ENCODE measurements around the gene ASPSCR1.
A peak's percentile ranks its signal among the peaks of the same experiment; 100 is the strongest.

ASPSCR1 gene

GRCh38 chr17:81984773-81985410, 7.5 kb downstream of the ASPSCR1 start:
- DNase-seq = no peak

GRCh38 chr17:81986606-81987005, 9.2 kb downstream of the ASPSCR1 start:
- DNase-seq = no peak

GRCh38 chr17:81987161-81987770, 9.8 kb downstream of the ASPSCR1 start:
- no peak for DNase-seq

GRCh38 chr17:81990836-81991683, 13.6 kb downstream of the ASPSCR1 start:
- DNase-seq = no peak

GRCh38 chr17:81991684-81992305, 14.4 kb downstream of the ASPSCR1 start:
- DNase-seq = peak; percentile 98 to 99

GRCh38 chr17:81992306-81993102, 15.1 kb downstream of the ASPSCR1 start:
- no peak for DNase-seq

GRCh38 chr17:81993729-81994592, 16.5 kb downstream of the ASPSCR1 start:
- no peak for DNase-seq

- DNase-seq = no peak
These were observed 17.4 kb downstream of the ASPSCR1 start for GRCh38 chr17:81994593-81995462.

GRCh38 chr17:81995463-81996231, 18.2 kb downstream of the ASPSCR1 start:
- no peak for DNase-seq

GRCh38 chr17:81996232-81996756, 18.9 kb downstream of the ASPSCR1 start:
- no peak for DNase-seq

- DNase-seq = no peak
These were observed 19.5 kb downstream of the ASPSCR1 start for GRCh38 chr17:81996757-81997441.

GRCh38 chr17:81998212-81998611, 20.8 kb downstream of the ASPSCR1 start:
- no peak for DNase-seq

- no peak for DNase-seq
These were observed 21.4 kb downstream of the ASPSCR1 start for GRCh38 chr17:81998691-81999438.

GRCh38 chr17:81999587-81999975, 22.2 kb downstream of the ASPSCR1 start:
- DNase-seq = no peak

- no peak for DNase-seq
These were observed 22.8 kb downstream of the ASPSCR1 start for GRCh38 chr17:81999976-82000802.

GRCh38 chr17:82000803-82001570, 23.6 kb downstream of the ASPSCR1 start:
- DNase-seq = no peak

Data from SHP77 (cell line).